Astrocyte (in vitro differentiated cells and primary cell): ENCODE data around the gene MYB. TPM values are rescaled to one million over a fixed set of nuclear protein-coding genes. Genes with fewer than 3 reads are reported as not detected.

Source experiments
- DNase-seq: peaks from one replicate; pipeline ENCODE4 v3.0.0-alpha.2; 2010; ENCODE audit warnings: low read depth
- FAIRE-seq: peaks from 2 replicates; lab custom pipeline; 2011; peaks lifted over from hg19 to GRCh38; lab: Jason Lieb, UNC
- H2AFZ ChIP-seq: 2 replicates; pipeline ENCODE4 v1.6.0; 2012; ENCODE audit warnings: low read depth, low read length, inconsistent platforms
- H3K27ac ChIP-seq: 2 replicates; pipeline ENCODE4 v1.5.1; 2011; ENCODE audit warnings: low read depth, low read length, inconsistent platforms
- H3K27me3 ChIP-seq: 2 replicates; pipeline ENCODE4 v1.6.0; 2011; ENCODE audit warnings: low read length, inconsistent platforms; ENCODE audit not compliant: insufficient read depth
- H3K36me3 ChIP-seq: 2 replicates; pipeline ENCODE4 v1.5.1; 2011; ENCODE audit warnings: low read length, inconsistent platforms; ENCODE audit not compliant: insufficient read depth
- H3K4me1 ChIP-seq: 2 replicates; pipeline ENCODE4 v1.5.1; 2011; ENCODE audit warnings: low read length, inconsistent platforms; ENCODE audit not compliant: insufficient read depth
- H3K4me2 ChIP-seq: 2 replicates; pipeline ENCODE4 v1.6.0; 2012; ENCODE audit warnings: low read length, inconsistent platforms
- H3K4me3 ChIP-seq: 2 replicates; pipeline ENCODE4 v1.5.1; 2011; ENCODE audit warnings: low read depth, mild to moderate bottlenecking, low read length, inconsistent platforms; ENCODE audit not compliant: insufficient read depth
- H3K79me2 ChIP-seq: 2 replicates; pipeline ENCODE4 v1.6.0; 2012; ENCODE audit warnings: mild to moderate bottlenecking, low read length, inconsistent platforms; ENCODE audit not compliant: insufficient read depth
- H3K9ac ChIP-seq: 2 replicates; pipeline ENCODE4 v1.6.0; 2012; ENCODE audit warnings: mild to moderate bottlenecking, low read length, inconsistent platforms
- H3K9me3 ChIP-seq: 2 replicates; pipeline ENCODE4 v1.5.1; 2012; ENCODE audit warnings: low read depth, mild to moderate bottlenecking, low read length, inconsistent platforms; ENCODE audit not compliant: insufficient read depth
- H4K20me1 ChIP-seq: 2 replicates; pipeline ENCODE4 v1.6.0; 2012; ENCODE audit warnings: low read length, inconsistent platforms; ENCODE audit not compliant: insufficient read depth
- H3K27ac Mint-ChIP-seq: one replicate; pipeline ENCODE4 v1.8.0; 2021; ENCODE audit warnings: mild to moderate bottlenecking, mixed read lengths; ENCODE audit not compliant: unreplicated experiment
- H3K27me3 Mint-ChIP-seq: one replicate; pipeline ENCODE4 v1.8.0; 2021; ENCODE audit warnings: low read depth, mixed read lengths; ENCODE audit not compliant: unreplicated experiment
- H3K36me3 Mint-ChIP-seq: one replicate; pipeline ENCODE4 v1.8.0; 2021; ENCODE audit warnings: low read depth, mixed read lengths; ENCODE audit not compliant: unreplicated experiment
- H3K4me1 Mint-ChIP-seq: one replicate; pipeline ENCODE4 v1.8.0; 2021; ENCODE audit warnings: low read depth, mixed read lengths; ENCODE audit not compliant: unreplicated experiment
- H3K4me3 Mint-ChIP-seq: one replicate; pipeline ENCODE4 v1.8.0; 2021; ENCODE audit warnings: mild to moderate bottlenecking, moderate library complexity, mixed read lengths; ENCODE audit not compliant: unreplicated experiment
- H3K9me3 Mint-ChIP-seq: one replicate; pipeline ENCODE4 v1.8.0; 2021; ENCODE audit warnings: mild to moderate bottlenecking, mixed read lengths; ENCODE audit not compliant: unreplicated experiment
- CTCF ChIP-seq: IDR thresholded peaks from 2 replicates; pipeline ENCODE4 v1.5.1; 2011; ENCODE audit warnings: low read depth, mild to moderate bottlenecking, inconsistent platforms, low read length, moderate library complexity; ENCODE audit not compliant: insufficient read depth
- EZH2 ChIP-seq: IDR thresholded peaks from 2 replicates; pipeline ENCODE4 v1.6.1; 2012; ENCODE audit warnings: mild to moderate bottlenecking, low read length, inconsistent platforms; ENCODE audit not compliant: insufficient read depth
- total RNA-seq: library from RNA; stranded (reverse); gene quantifications from 2 replicates; pipeline ENCODE4 v1.2.1, GENCODE V29; 2021

The MYB gene
- total RNA-seq, 1 donor from 2014 or later: not detected

- Histone ChIP-seq H3K27ac (no peak overlapping the region), H3K4me1 (no peaks in the 10 kb centered on the region), H3K27me3 (no peaks in the 10 kb centered on the region), H3K4me3 (no peak overlapping the region), H4K20me1 (no peaks in the 10 kb centered on the region), H3K9ac (no peak overlapping the region), H3K36me3 (no peaks in the 10 kb centered on the region), H3K79me2 (no peaks in the 10 kb centered on the region), H3K4me2 (no peak overlapping the region), H3K9me3 (no peaks in the 10 kb centered on the region), H2AFZ (no peak overlapping the region)
- Mint-ChIP-seq H3K9me3 (no peaks in the 10 kb centered on the region), H3K4me1 (peaks cover 5% of the 10 kb centered on the region), H3K27ac (no peak overlapping the region), H3K27me3 (peaks cover 7% of the 10 kb centered on the region), H3K4me3 (no peak overlapping the region), H3K36me3 (no peaks in the 10 kb centered on the region)
- DNase-seq (no peak), FAIRE-seq (no peak)
- TF ChIP-seq EZH2 (no peak), CTCF (no peak)
These were observed 52.8 kb downstream of the MYB start for GRCh38 chr6:135233686-135234491.

GRCh38 chr6:135234492-135234780 is 53.3 kb downstream of the MYB start:
- H3K79me2 ChIP-seq: no peaks in the 10 kb centered on the region
- H3K36me3 Mint-ChIP-seq: no peaks in the 10 kb centered on the region
- TF ChIP-seq CTCF (no peak), EZH2 (no peak)
- H4K20me1 ChIP-seq: no peaks in the 10 kb centered on the region
- peaks cover 10% of the 10 kb centered on the region for H3K27me3 Mint-ChIP-seq
- DNase-seq (no peak), FAIRE-seq (no peak)
- H3K27ac Mint-ChIP-seq: no peak overlapping the region
- no peak overlapping the region for H3K27ac ChIP-seq
- H3K9me3 ChIP-seq: no peaks in the 10 kb centered on the region
- H3K9me3 Mint-ChIP-seq: no peaks in the 10 kb centered on the region
- no peaks in the 10 kb centered on the region for H3K4me1 ChIP-seq
- H3K4me1 Mint-ChIP-seq: peaks cover 5% of the 10 kb centered on the region
- H3K9ac ChIP-seq: no peak overlapping the region
- no peak overlapping the region for H3K4me3 ChIP-seq
- no peak overlapping the region for H2AFZ ChIP-seq
- H3K36me3 ChIP-seq: no peaks in the 10 kb centered on the region
- no peak overlapping the region for H3K4me3 Mint-ChIP-seq
- H3K27me3 ChIP-seq: no peaks in the 10 kb centered on the region
- no peak overlapping the region for H3K4me2 ChIP-seq

GRCh38 chr6:135235716-135236115 is 54.6 kb downstream of the MYB start:
- Histone ChIP-seq H2AFZ (no peak overlapping the region), H3K36me3 (no peaks in the 10 kb centered on the region), H3K4me3 (no peak overlapping the region), H3K9ac (no peak overlapping the region), H3K4me2 (no peak overlapping the region), H3K27ac (no peak overlapping the region), H3K27me3 (no peaks in the 10 kb centered on the region), H3K4me1 (no peaks in the 10 kb centered on the region), H4K20me1 (no peaks in the 10 kb centered on the region), H3K9me3 (no peaks in the 10 kb centered on the region), H3K79me2 (no peaks in the 10 kb centered on the region)
- Mint-ChIP-seq H3K4me3 (no peak overlapping the region), H3K27me3 (peaks cover 10% of the 10 kb centered on the region), H3K4me1 (peaks cover 4% of the 10 kb centered on the region), H3K27ac (no peak overlapping the region), H3K36me3 (no peaks in the 10 kb centered on the region), H3K9me3 (no peaks in the 10 kb centered on the region)
- FAIRE-seq (no peak), DNase-seq (no peak)
- TF ChIP-seq CTCF: no peak
- no peak for TF ChIP-seq EZH2
